Activated naive CD4-positive, alpha-beta T cell treated with Interleukin-2 at 50 U/mL for 16 hours (primary cell): ENCODE results near the gene ACADM.
"Not testable (repeated sequence)": the region's sequence is repeated elsewhere in the genome, so short reads cannot be mapped to it uniquely, and the experiment has no call there.

Experiments used
- DNase-seq: peaks from one replicate; pipeline ENCODE4 v3.0.0-alpha.2; 2020

The ACADM gene

GRCh38 chr1:75742047-75742625 is 17.6 kb downstream of the ACADM start:
- no peak for DNase-seq

- no peak for DNase-seq
Measured at GRCh38 chr1:75745276-75745675, 20.8 kb downstream of the ACADM start.

- not testable (repeated sequence) for DNase-seq
Measured at GRCh38 chr1:75757210-75757609, 32.7 kb downstream of the ACADM start.

DNA sequence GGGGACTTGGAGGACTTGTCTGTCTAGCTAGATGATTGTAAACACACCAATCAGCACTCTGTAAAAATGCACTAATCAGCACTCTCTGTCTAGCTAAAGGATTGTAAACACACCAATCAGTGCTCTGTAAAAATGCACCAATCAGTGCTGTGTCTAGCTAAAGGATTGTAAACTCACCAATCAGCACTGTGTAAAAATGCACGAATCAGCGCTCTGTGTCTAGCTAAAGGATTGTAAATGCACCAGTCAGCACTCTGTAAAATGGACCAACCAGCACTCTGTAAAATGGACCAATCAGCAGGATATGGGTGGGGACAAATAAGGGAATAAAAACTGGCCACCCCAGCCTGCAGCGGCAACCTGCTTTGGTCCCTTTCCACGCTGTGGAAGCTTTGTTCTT is 34.0 kb downstream of the ACADM start:
- DNase-seq = not testable (repeated sequence)

DNA sequence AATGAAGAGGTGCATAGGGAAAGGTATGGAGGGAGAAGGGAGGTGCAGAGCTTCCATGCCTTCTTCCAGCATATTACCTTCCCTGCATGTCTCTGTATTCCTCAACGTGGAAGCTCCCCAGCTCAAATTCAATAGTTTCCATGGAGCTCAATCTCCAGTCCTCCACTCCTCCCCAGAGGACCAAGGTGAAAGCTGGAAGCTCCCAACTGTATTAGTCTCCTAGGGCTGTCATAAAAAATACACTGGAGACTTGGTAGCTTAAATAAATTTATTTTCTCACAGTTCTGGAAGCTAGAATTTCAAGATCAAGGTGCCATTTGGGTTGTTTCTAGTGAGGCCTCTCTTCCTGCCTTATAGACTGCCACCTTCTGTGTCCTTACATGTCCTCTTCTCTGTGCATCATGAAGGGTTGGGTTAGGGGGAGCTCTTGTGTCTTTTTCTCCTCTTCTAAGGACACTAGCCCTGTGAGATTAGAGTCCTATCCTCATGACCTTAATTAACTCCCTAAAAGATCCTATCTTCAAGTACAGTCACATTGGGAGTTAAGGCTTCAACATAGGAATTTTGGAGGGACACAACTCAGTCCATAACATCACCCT is 39.6 kb downstream of the ACADM start:
- DNase-seq = no peak

GRCh38 chr1:75765697-75766355 is 41.3 kb downstream of the ACADM start:
- DNase-seq = no peak

GRCh38 chr1:75768016-75768415 is 43.5 kb downstream of the ACADM start:
- no peak for DNase-seq

GRCh38 chr1:75770761-75771160 is 46.3 kb downstream of the ACADM start:
- no peak for DNase-seq

DNA sequence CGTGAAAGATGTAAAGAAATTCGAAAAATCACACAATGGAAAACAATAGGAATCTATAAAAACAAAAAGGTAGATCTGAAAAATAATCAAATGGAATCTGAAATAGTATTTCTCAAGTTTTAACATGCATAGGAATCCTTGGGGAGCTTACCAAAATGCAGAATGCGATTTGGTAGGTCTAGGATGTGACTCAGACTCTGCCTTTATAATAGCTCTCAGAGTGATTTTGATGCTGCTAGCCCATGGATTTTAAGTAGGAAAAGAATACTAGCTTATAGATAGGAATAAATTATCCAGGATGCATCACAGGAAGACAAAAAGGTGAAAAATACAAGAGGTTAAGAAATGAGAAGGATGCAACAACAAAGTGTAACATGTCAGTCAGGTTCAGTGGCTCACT is 47.5 kb downstream of the ACADM start:
- DNase-seq = no peak

GRCh38 chr1:75777812-75778211 is 53.3 kb downstream of the ACADM start:
- not testable (repeated sequence) for DNase-seq

DNA sequence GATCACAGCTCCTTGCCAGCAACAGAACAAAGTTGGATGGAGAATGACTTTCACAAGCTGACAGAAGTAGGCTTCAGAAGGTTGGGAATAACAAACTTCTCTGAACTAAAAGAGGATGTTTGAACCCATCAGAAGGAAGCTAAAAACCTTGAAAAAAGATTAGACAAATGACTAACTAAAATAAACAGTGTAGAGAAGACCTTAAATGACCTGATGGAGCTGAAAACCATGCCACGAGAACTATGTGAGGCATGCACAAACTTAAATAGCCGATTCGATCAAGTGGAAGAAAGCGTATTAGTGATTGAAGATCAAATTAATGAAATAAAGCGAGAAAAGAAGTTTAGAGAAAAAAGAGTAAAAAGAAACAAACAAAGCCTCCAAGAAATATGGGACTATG is 54.2 kb downstream of the ACADM start:
- not testable (repeated sequence) for DNase-seq

GRCh38 chr1:75780183-75780582 is 55.7 kb downstream of the ACADM start:
- DNase-seq = not testable (repeated sequence)

DNA sequence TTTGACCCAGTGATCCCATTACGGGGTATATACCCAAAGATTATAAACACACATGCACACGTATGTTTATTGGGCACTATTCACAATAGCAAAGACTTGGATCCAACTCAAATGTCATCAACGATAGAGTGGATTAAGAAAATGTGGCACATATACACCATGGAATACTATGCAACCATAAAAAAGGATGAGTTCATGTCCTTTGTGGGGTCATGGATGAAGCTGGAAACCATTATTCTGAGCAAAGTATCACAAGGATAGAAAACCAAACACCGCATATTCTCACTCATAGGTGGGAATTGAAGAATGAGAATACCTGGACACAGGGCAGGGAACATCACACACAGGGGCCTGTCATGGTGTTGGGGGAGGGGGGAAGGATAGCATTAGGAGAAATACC is 59.4 kb downstream of the ACADM start:
- not testable (repeated sequence) for DNase-seq

- DNase-seq = no peak
Measured at GRCh38 chr1:75785320-75785982, 60.9 kb downstream of the ACADM start.

GRCh38 chr1:75785983-75786853 is 61.7 kb downstream of the ACADM start, which contains the start of gene RABGGTB:
Gene RABGGTB (plus strand): TSS chr1:75786256. CDS start chr1:75786272, 16 bp downstream.
- DNase-seq = peak; percentile 96

DNA sequence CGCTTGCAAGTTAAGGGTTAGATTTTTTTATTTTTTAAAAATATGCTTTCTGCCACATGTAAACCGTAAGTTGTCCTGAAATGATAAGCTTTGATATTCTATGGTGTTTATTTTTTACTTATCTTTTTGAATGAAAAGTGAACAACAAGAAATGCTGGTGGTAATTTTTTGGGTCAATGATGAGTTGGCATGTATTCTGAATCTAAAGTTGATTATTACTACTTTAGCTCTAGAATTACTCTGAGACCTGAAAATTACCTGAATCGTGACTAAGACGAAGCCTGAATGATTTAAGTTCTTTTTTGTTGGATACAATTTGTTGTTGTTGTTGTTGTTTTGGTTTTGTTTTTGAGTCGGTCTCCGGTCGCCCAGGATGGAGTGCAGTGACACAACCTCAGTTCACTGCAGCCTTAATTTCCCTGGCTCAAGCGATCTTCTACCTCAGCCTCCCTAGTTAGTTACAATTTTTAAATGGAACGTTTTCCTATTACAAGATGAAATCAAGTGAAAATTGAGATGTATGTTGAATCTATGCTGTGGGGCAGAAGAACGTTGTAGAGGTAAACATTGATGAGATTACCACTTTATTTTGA is 62.5 kb downstream of the ACADM start:
- no peak for DNase-seq

DNA sequence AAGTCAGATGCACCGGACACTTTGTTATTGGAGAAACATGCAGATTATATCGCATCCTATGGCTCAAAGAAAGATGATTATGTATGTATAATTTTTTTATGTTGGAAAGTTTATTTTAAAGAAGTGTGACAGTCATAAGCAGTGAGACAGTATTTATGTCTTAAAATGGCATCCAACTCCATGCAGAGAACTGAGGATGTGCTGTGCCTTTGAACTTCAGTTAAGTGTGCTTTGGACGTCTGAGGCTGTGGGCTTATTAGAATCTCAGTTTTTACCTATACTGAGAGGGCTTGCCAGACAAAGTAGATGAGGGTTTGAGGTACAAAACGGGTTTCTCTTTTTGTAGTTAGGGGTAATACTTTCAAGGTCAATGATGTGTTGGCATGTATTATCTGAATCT is 63.0 kb downstream of the ACADM start:
- DNase-seq = no peak

DNA sequence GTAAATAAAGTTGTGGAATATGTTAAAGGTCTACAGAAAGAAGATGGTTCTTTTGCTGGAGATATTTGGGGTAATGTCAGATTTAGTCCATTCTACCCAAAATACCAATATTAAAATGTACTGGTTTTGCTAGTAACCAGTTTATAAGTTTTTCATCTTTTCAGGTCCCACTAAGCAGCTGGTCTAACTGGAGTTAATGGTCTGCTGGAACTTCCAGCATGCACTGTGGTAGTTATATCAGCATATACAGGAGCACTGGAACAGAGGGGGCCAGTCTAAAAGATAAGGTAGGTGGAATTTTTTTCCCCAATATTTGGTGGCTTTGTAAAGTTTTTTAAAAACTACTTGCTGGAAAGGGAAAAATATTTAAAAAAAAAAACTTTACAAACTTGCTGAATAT is 65.5 kb downstream of the ACADM start:
- DNase-seq = no peak

DNA sequence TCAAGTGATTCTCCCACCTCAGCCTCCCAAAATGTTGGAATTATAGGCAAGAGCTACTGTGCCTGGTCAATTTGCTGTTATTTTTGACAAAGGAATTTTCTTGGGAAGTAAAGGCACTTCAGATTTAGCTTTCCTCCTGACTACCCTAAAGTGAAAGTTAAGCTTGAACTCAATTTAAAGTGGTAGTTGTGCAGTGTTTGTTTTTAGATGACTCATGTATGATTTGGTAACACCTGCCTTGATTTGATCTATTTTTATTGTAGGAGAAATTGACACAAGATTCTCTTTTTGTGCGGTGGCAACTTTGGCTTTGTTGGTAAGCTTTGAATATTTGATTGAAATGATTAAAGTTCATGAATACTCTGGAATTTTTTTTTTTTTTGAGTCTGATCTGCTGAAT is 66.5 kb downstream of the ACADM start:
- no peak for DNase-seq

DNA sequence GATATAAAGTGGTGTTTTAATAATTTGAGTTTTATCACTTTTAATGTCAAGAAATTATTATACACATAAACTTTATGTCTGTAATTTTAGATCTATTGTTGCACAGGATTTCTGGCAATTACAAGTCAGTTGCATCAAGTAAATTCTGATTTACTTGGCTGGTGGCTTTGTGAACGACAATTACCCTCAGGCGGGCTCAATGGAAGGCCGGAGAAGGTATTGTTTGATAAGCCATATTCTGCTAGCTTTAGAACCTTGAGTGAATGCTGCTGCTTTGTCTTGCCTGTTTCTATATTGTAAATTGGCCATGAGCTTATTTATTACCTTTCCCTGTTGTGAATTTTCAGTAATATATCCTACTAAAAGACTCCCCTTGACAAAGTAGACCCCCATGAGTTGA is 67.6 kb downstream of the ACADM start:
- no peak for DNase-seq

GRCh38 chr1:75794382-75794781 is 69.9 kb downstream of the ACADM start:
- DNase-seq = no peak

GRCh38 chr1:75795703-75796193 is 71.2 kb downstream of the ACADM start:
- DNase-seq = no peak
